Endothelial cell of umbilical vein (primary cell): ENCODE measurements around the gene PLXNA4. TPM values are rescaled to one million over a fixed set of nuclear protein-coding genes. Genes with fewer than 3 reads are reported as not detected.

Source experiments
- BruUV-seq: library from RNA; stranded (reverse); fragments of 400-500 nt; replicated peaks from 2 replicates; lab custom pipeline; 2021; lab: Mats Ljungman, UMichigan
- CTCF ChIA-PET: fragments of 300-600, 350-600 bp; sonication (Branson Sonifier 250); formaldehyde crosslinking; loops from one replicate; lab custom pipeline; 2021; ENCODE audit warnings: antibody characterized with exemption, inconsistent platforms; lab: Charles Lee
- POLR2A ChIA-PET: fragments of 300-600, 350-600 bp; sonication (Branson Sonifier 250); formaldehyde crosslinking; loops from one replicate; lab custom pipeline; 2021; ENCODE audit warnings: antibody characterized with exemption, inconsistent platforms; lab: Charles Lee
- DNase-seq: peaks from one replicate; pipeline ENCODE4 v3.0.0-alpha.2; 2011; ENCODE audit warnings: low read depth, low spot score
- FAIRE-seq: peaks from 2 replicates; lab custom pipeline; 2011; peaks lifted over from hg19 to GRCh38; lab: Jason Lieb, UNC
- H2AFZ ChIP-seq: 2 replicates; pipeline ENCODE4 v1.6.0; 2012; ENCODE audit warnings: low read depth, low read length, control low read depth, inconsistent platforms
- H3K27ac ChIP-seq: 2 replicates; pipeline ENCODE4 v1.5.1; 2011; ENCODE audit warnings: low read depth, mild to moderate bottlenecking, control low read depth, low read length, moderate library complexity; ENCODE audit not compliant: insufficient read depth
- H3K27me3 ChIP-seq, 2 experiments: 2 replicates each; pipeline versions ENCODE4 v1.6.0 to v1.6.1; 2011; ENCODE audit warnings: low read length in 2 of 2, mixed read lengths in 1 of 2; ENCODE audit not compliant: control insufficient read depth in 2 of 2, insufficient read depth in 2 of 2
- H3K36me3 ChIP-seq, 2 experiments: 2 replicates in 1 of 2; 3 replicates in 1 of 2; pipeline ENCODE4 v1.5.1; 2011; ENCODE audit warnings: low read length in 2 of 2, mild to moderate bottlenecking in 1 of 2, moderate library complexity in 1 of 2; ENCODE audit not compliant: control insufficient read depth in 2 of 2, insufficient read depth in 2 of 2; ENCODE audit errors: extremely low read depth in 1 of 2
- H3K4me1 ChIP-seq: 3 replicates; pipeline ENCODE4 v1.5.1; 2011; ENCODE audit warnings: mild to moderate bottlenecking, low read length; ENCODE audit not compliant: control insufficient read depth, insufficient read depth; ENCODE audit errors: extremely low read depth
- H3K4me2 ChIP-seq: 2 replicates; pipeline ENCODE4 v1.6.1; 2011; ENCODE audit warnings: low read length, control low read depth, mixed read lengths; ENCODE audit not compliant: insufficient read depth
- H3K4me3 ChIP-seq, 3 experiments: fragments of 200-600 bp in 1 of 3; sonication (generic), shearing (Covaris generic) in 1 of 3; replicated peaks in 1 of 3; 2 replicates each; pipeline ENCODE4 v1.5.1; 2011 to 2016; ENCODE audit warnings: control low read depth in 3 of 3, low read length in 3 of 3, mild to moderate bottlenecking in 2 of 3, inconsistent platforms in 1 of 3, low read depth in 1 of 3, moderate library complexity in 1 of 3; ENCODE audit not compliant: insufficient read depth in 1 of 3
- H3K79me2 ChIP-seq: 2 replicates; pipeline ENCODE4 v1.6.0; 2012; ENCODE audit warnings: low read length, inconsistent platforms; ENCODE audit not compliant: control insufficient read depth, insufficient read depth
- H3K9ac ChIP-seq: replicated peaks from 2 replicates; pipeline ENCODE3; 2011; ENCODE audit warnings: low read length, control low read depth; ENCODE audit not compliant: insufficient read depth; ENCODE audit errors: extremely low read depth
- H3K9me1 ChIP-seq: replicated peaks from 3 replicates; pipeline ENCODE4 v1.6.0; 2011; ENCODE audit warnings: mild to moderate bottlenecking, low read length; ENCODE audit not compliant: control insufficient read depth, insufficient read depth; ENCODE audit errors: extremely low read depth
- H3K9me3 ChIP-seq: replicated peaks from 2 replicates; pipeline ENCODE4 v1.5.1; 2012; ENCODE audit warnings: low read length, inconsistent platforms; ENCODE audit not compliant: control insufficient read depth, insufficient read depth
- H4K20me1 ChIP-seq: replicated peaks from 2 replicates; pipeline ENCODE3; 2011; ENCODE audit warnings: mild to moderate bottlenecking, low read length; ENCODE audit not compliant: control insufficient read depth, insufficient read depth; ENCODE audit errors: extremely low read depth
- CTCF ChIP-seq, 2 donors: IDR thresholded peaks; 1 replicate in 1 of 2; 2 replicates in 1 of 2; pipeline ENCODE4 v1.5.1; 2011; ENCODE audit warnings: low read length in 2 of 2, mild to moderate bottlenecking in 2 of 2, moderate library complexity in 2 of 2, control low read depth in 1 of 2, inconsistent platforms in 1 of 2, low read depth in 1 of 2; ENCODE audit not compliant: insufficient read depth in 1 of 2; ENCODE audit errors: extremely low read depth in 1 of 2
- EZH2 ChIP-seq: IDR thresholded peaks from 2 replicates; pipeline ENCODE4 v1.6.1; 2012; ENCODE audit warnings: borderline replicate concordance, low read depth, mild to moderate bottlenecking, moderate library complexity, low read length, inconsistent platforms; ENCODE audit not compliant: severe bottlenecking
- FOS ChIP-seq: IDR thresholded peaks from 2 replicates; pipeline ENCODE4 v1.6.1; 2011; ENCODE audit warnings: mild to moderate bottlenecking, low read length, moderate library complexity, borderline replicate concordance; ENCODE audit not compliant: insufficient read depth
- GATA2 ChIP-seq: IDR thresholded peaks from 2 replicates; pipeline ENCODE4 v1.7.0; 2011; ENCODE audit warnings: low read depth, mild to moderate bottlenecking, moderate library complexity, mixed read lengths, low read length; ENCODE audit not compliant: insufficient read length, insufficient read depth
- JUN ChIP-seq: IDR thresholded peaks from 2 replicates; pipeline ENCODE4 v1.6.1; 2011; ENCODE audit warnings: borderline replicate concordance, low read depth; ENCODE audit not compliant: insufficient read length, insufficient read depth
- MAX ChIP-seq: IDR thresholded peaks from 2 replicates; pipeline ENCODE4 v1.6.1; 2011; ENCODE audit not compliant: insufficient read depth, insufficient read length
- MYC ChIP-seq: IDR thresholded peaks from one replicate; pipeline ENCODE4 v1.6.1; 2011; ENCODE audit warnings: mild to moderate bottlenecking, low read depth, low read length
- POLR2A ChIP-seq: IDR thresholded peaks from 2 replicates; pipeline ENCODE4 v1.6.1; 2012; ENCODE audit warnings: low read depth, mild to moderate bottlenecking, control low read depth, low read length
- POLR2AphosphoS5 ChIP-seq: IDR thresholded peaks from 2 replicates; pipeline ENCODE4 v1.6.1; 2012; ENCODE audit warnings: low read depth, mild to moderate bottlenecking, control low read depth, low read length, moderate library complexity; ENCODE audit not compliant: insufficient read depth
- dilution Hi-C: fragments of 300-500 bp; cut with MboI; formaldehyde crosslinking; loops from one replicate; pipeline ENCODE4 v1.15.0; 2019; ENCODE audit warnings: low sequenced_read_pairs; ENCODE audit not compliant: extremely low pct_ligation_motif_present
- intact Hi-C: fragments of 100-400 bp; cut with micrococcal nuclease; formaldehyde crosslinking; loops from one replicate; pipeline ENCODE4 v1.10.0; 2022
- polyA plus RNA-seq, 4 experiments: library from polyadenylated mRNA; depleted of rRNA in 3 of 4; stranded (reverse) in 3 of 4; unstranded in 1 of 4; fragments of >200 nt; gene quantifications; 2 replicates each; pipeline versions ENCODE4 v1.2.1 to v1.2.3, GENCODE V29; 2011 to 2012; ENCODE audit warnings: missing spikeins in 1 of 4
- total RNA-seq: library from RNA; stranded (reverse); gene quantifications from 2 replicates; pipeline ENCODE4 v1.2.3, GENCODE V29; 2021

Gene PLXNA4
- total and polyA plus RNA-seq, 2 donors (not counting 3 experiments of a cell fraction or from before 2014, with no cell fraction given) = 12.1 to 20.4 TPM

GRCh38 chr7:132179681-132180080, 396.6 kb downstream of the PLXNA4 start:
- no peak overlapping the region for H3K9ac ChIP-seq
- no TSS peak for BruUV-seq
- no peak overlapping the region for H3K27ac ChIP-seq
- no peaks in the 10 kb centered on the region for H3K4me1 ChIP-seq
- TF ChIP-seq CTCF (IDR thresholded peaks at IDR 0.05; ENCODE audit: extremely low read depth in 1 of 2, insufficient read depth in 1 of 2, low read depth in 1 of 2, low read length in 2 of 2) = no peak
- TF ChIP-seq POLR2A = no peak
- TF ChIP-seq MYC = no peak
- no peak for TF ChIP-seq GATA2
- no peak for TF ChIP-seq JUN
- no peak for TF ChIP-seq MAX
- no peak for TF ChIP-seq EZH2
- TF ChIP-seq FOS = no peak
- TF ChIP-seq POLR2AphosphoS5 = no peak
- no peaks in the 10 kb centered on the region for H3K9me3 ChIP-seq
- no peak overlapping the region for H3K4me2 ChIP-seq
- no peaks in the 10 kb centered on the region for H4K20me1 ChIP-seq
- POLR2A ChIA-PET = no interaction called here
- FAIRE-seq (no peak), DNase-seq (no peak)
- H3K36me3 ChIP-seq = peaks cover under 1 to 39% of the 10 kb centered on the region in 2 experiments
- no peak overlapping the region for H3K4me3 ChIP-seq
- no peaks in the 10 kb centered on the region for H3K27me3 ChIP-seq
- no peaks in the 10 kb centered on the region for H3K79me2 ChIP-seq
- intact Hi-C loops = no loop called here
- H3K9me1 ChIP-seq = no peaks in the 10 kb centered on the region
- CTCF ChIA-PET = interaction anchor here (1.2 to 1.6 kb wide), 2 partner anchors 10 to 320 kb away, joined by 3 to 4 read pairs; no protein-coding TSS in a partner anchor
- dilution Hi-C loops = no loop called here
- H2AFZ ChIP-seq = no peak overlapping the region
